ENCODE measurements around the gene ANP32E.
"Not testable (repeated sequence)": the region's sequence is repeated elsewhere in the genome, so short reads cannot be mapped to it uniquely, and the experiment has no call there.

Gene ANP32E

GRCh38 chr1:150212070-150212469, 23.8 kb downstream of the ANP32E start:
- no peak for DNase-seq

GRCh38 chr1:150210706-150211105, 25.2 kb downstream of the ANP32E start:
- DNase-seq = no peak

GRCh38 chr1:150210091-150210490, 25.8 kb downstream of the ANP32E start:
- no peak for DNase-seq

GRCh38 chr1:150208460-150208859, 27.5 kb downstream of the ANP32E start:
- DNase-seq = not testable (repeated sequence)

- DNase-seq = no peak
Observed at GRCh38 chr1:150207281-150207971, 28.5 kb downstream of the ANP32E start.

- no peak for DNase-seq
Observed at GRCh38 chr1:150196417-150196816, 39.5 kb downstream of the ANP32E start.

GRCh38 chr1:150194381-150195031, 41.4 kb downstream of the ANP32E start:
- no peak for DNase-seq

GRCh38 chr1:150192012-150192411, 43.9 kb downstream of the ANP32E start:
- DNase-seq = no peak

GRCh38 chr1:150187560-150187931, 48.4 kb downstream of the ANP32E start:
- DNase-seq = no peak

GRCh38 chr1:150186789-150187559, 48.9 kb downstream of the ANP32E start:
- DNase-seq = peak; percentile 39

- not testable (repeated sequence) for DNase-seq
Observed at GRCh38 chr1:150186438-150186788, 49.5 kb downstream of the ANP32E start.

- DNase-seq = no peak
Observed at GRCh38 chr1:150185481-150185880, 50.4 kb downstream of the ANP32E start.

GRCh38 chr1:150183061-150183460, 52.9 kb downstream of the ANP32E start:
- no peak for DNase-seq

GRCh38 chr1:150182247-150182646, 53.7 kb downstream of the ANP32E start:
- no peak for DNase-seq

GRCh38 chr1:150180474-150180873, 55.4 kb downstream of the ANP32E start:
- DNase-seq = no peak

- DNase-seq = no peak
Observed at GRCh38 chr1:150179867-150180266, 56.0 kb downstream of the ANP32E start.

GRCh38 chr1:150178548-150178947, 57.4 kb downstream of the ANP32E start:
- DNase-seq = no peak

- DNase-seq = no peak
Observed at GRCh38 chr1:150176593-150176992, 59.3 kb downstream of the ANP32E start.

GRCh38 chr1:150173141-150173585, 62.7 kb downstream of the ANP32E start:
- no peak for DNase-seq

- no peak for DNase-seq
Observed at GRCh38 chr1:150171801-150172200, 64.1 kb downstream of the ANP32E start.

- no peak for DNase-seq
Observed at GRCh38 chr1:150168960-150169601, 66.8 kb downstream of the ANP32E start.
